IPS DF 4.7 (cell line): Measurements from ENCODE around the gene GNAQ.

ENCODE experiments used
- DNase-seq: peaks from one replicate; pipeline ENCODE4 v3.0.0-alpha.2; 2013; ENCODE audit warnings: low spot score; ENCODE audit errors: extremely low read depth

Gene GNAQ

GRCh38 chr9:77945798-77946197 lies 85.8 kb downstream of the GNAQ start:
- no peak for DNase-seq

- no peak for DNase-seq
These were observed 86.9 kb downstream of the GNAQ start for GRCh38 chr9:77944556-77945243.

- no peak for DNase-seq
These were observed 88.6 kb downstream of the GNAQ start for GRCh38 chr9:77943057-77943456.

- DNase-seq, result no peak
These were observed 92.4 kb downstream of the GNAQ start for GRCh38 chr9:77939149-77939668.

- DNase-seq, result no peak
These were observed 93.4 kb downstream of the GNAQ start for GRCh38 chr9:77938163-77938562.

- DNase-seq, result no peak
These were observed 95.6 kb downstream of the GNAQ start for GRCh38 chr9:77935974-77936373.

- no peak for DNase-seq
These were observed 96.4 kb downstream of the GNAQ start for GRCh38 chr9:77935211-77935610.

GRCh38 chr9:77933976-77934375 lies 97.6 kb downstream of the GNAQ start:
- DNase-seq, result no peak

GRCh38 chr9:77933019-77933418 lies 98.6 kb downstream of the GNAQ start:
- DNase-seq, result no peak

GRCh38 chr9:77929942-77930341 lies 101.7 kb downstream of the GNAQ start:
- DNase-seq, result no peak

GRCh38 chr9:77927265-77927664 lies 104.3 kb downstream of the GNAQ start:
- DNase-seq, result no peak

GRCh38 chr9:77926371-77926878 lies 105.2 kb downstream of the GNAQ start:
- no peak for DNase-seq

GRCh38 chr9:77922591-77922990 lies 109.0 kb downstream of the GNAQ start:
- DNase-seq, result no peak

GRCh38 chr9:77917800-77918199 lies 113.8 kb downstream of the GNAQ start:
- no peak for DNase-seq

GRCh38 chr9:77916820-77917219 lies 114.8 kb downstream of the GNAQ start:
- DNase-seq, result no peak

- DNase-seq, result no peak
These were observed 115.2 kb downstream of the GNAQ start for GRCh38 chr9:77916410-77916819.

GRCh38 chr9:77915744-77916143 lies 115.9 kb downstream of the GNAQ start:
- DNase-seq, result no peak

- DNase-seq, result no peak
These were observed 118.5 kb downstream of the GNAQ start for GRCh38 chr9:77912895-77913693.

- DNase-seq, result no peak
These were observed 119.7 kb downstream of the GNAQ start for GRCh38 chr9:77911928-77912327.

- DNase-seq, result no peak
These were observed 121.4 kb downstream of the GNAQ start for GRCh38 chr9:77910194-77910621.

GRCh38 chr9:77909306-77909705 lies 122.3 kb downstream of the GNAQ start:
- DNase-seq, result no peak

GRCh38 chr9:77908293-77908692 lies 123.3 kb downstream of the GNAQ start:
- no peak for DNase-seq
